Right lobe of liver (tissue), 6 donors: ENCODE data around the gene LRRC43. TPM values are rescaled to one million over a fixed set of nuclear protein-coding genes. Genes with fewer than 3 reads are reported as not detected.

ENCODE experiments used
- ATAC-seq, 4 donors: fragments of 200-7000 bp; cut with Tn5 transposase; one replicate each; pipeline ENCODE4 v1.9.1; 2020; ENCODE audit warnings: mild to moderate bottlenecking in 4 of 4, moderate library complexity in 4 of 4
- DNase-seq, 3 donors: peaks; one replicate each; pipeline ENCODE4 v3.0.0-alpha.2; 2020
- H3K27ac ChIP-seq, 3 donors: fragments of 200-600 bp; one replicate each; pipeline ENCODE4 v1.8.0; 2022
- H3K27me3 ChIP-seq, 2 donors: fragments of 200-600 bp; one replicate each; pipeline ENCODE4 v1.8.0; 2022
- H3K36me3 ChIP-seq, 4 donors: fragments of 200-600 bp; sonication (generic) in 1 of 4; one replicate each; pipeline versions ENCODE4 v1.5.1 to v1.8.0; 2017 to 2022; ENCODE audit warnings: control low read depth in 1 of 4
- H3K4me1 ChIP-seq, 4 donors: fragments of 200-600 bp; sonication (generic) in 1 of 4; one replicate each; pipeline versions ENCODE4 v1.5.1 to v1.8.0; 2017 to 2022; ENCODE audit warnings: control low read depth in 1 of 4
- H3K4me3 ChIP-seq, 3 donors: fragments of 200-600 bp; one replicate each; pipeline ENCODE4 v1.8.0; 2022
- H3K9me3 ChIP-seq, 4 donors: fragments of 200-600 bp; sonication (generic) in 1 of 4; one replicate each; pipeline versions ENCODE4 v1.5.1 to v1.8.0; 2017 to 2022; ENCODE audit warnings: control low read depth in 1 of 4
- CTCF ChIP-seq, 4 donors: fragments of 200-600 bp in 3 of 4; fragments of 450-650 bp in 1 of 4; IDR thresholded peaks; one replicate each; pipeline versions ENCODE4 v1.5.1 to v1.8.0; 2016 to 2022; ENCODE audit warnings: antibody characterized with exemption in 4 of 4, mild to moderate bottlenecking in 2 of 4
- POLR2A ChIP-seq: fragments of 450-650 bp; IDR thresholded peaks from one replicate; pipeline ENCODE4 v1.6.1; 2017; ENCODE audit warnings: antibody characterized with exemption, mild to moderate bottlenecking
- WGBS: methylation state at CpG from one replicate; pipeline ENCODE4 v1.1.6; 2018; ENCODE audit warnings: low coverage, low lambda C conversion rate; ENCODE audit not compliant: insufficient coverage; ENCODE audit errors: missing lambda C conversion rate; 5-methylcytosine and 5-hydroxymethylcytosine counted together
- intact Hi-C, 2 donors: fragments of 100-400 bp; cut with DNase I; formaldehyde crosslinking; loops; one replicate each; pipeline versions ENCODE4 v1.11.2 to v1.14.1; 2022
- total RNA-seq, 6 experiments: library from RNA; depleted of rRNA in 2 of 6; stranded (reverse); fragments of >200 nt in 2 of 6; fragmentation: NEBNext Ultra II Directional in 3 of 6; extraction: Animal tissue kit (Norgen Biotek cat#: 25700) in 3 of 6; gene quantifications; one replicate each; pipeline versions ENCODE4 v1.1.0 to v1.2.4, GENCODE V29; 2016 to 2023
- donor health status: DM: no; HTN: yes; CAD: no.
- donor health status: DM: no; HTN: no; CAD: no.
- donor health status: DM: no; HTN: no; CAD: no.
- donor health status: DM: no; HTN: yes; CAD: no.
- donor health status: DM: no; HTN: yes; CAD: no.

Gene LRRC43
- total RNA-seq, 6 experiments from 2014 or later, result 0.26 to 0.37 (median 0.31) TPM; not detected in 3

GRCh38 chr12:122150127-122150681, 32.7 kb upstream of the LRRC43 start:
- WGBS, result 72% methylated on average over 6 of the region's 8 CpGs

GRCh38 chr12:122152754-122153153, 30.2 kb upstream of the LRRC43 start:
- Histone ChIP-seq H3K4me3 (no peak overlapping the region), H3K9me3 (no peaks in the 10 kb centered on the region), H3K36me3 (no peaks in the 10 kb centered on the region), H3K4me1 (no peaks in the 10 kb centered on the region), H3K27ac (no peak overlapping the region), H3K27me3 (no peaks in the 10 kb centered on the region)
- ATAC-seq, result no peak
- intact Hi-C loops, result no loop called here
- WGBS, result 76% methylated on average over 5 of the region's 9 CpGs
- DNase-seq, result no peak
- TF ChIP-seq POLR2A (no peak), CTCF (IDR thresholded peaks at IDR 0.05) (no peak)

More at GRCh38 chr12:122150127-122150681, 32.7 kb upstream of the LRRC43 start:
- no peak for DNase-seq
- TF ChIP-seq POLR2A (no peak), CTCF (IDR thresholded peaks at IDR 0.05) (no peak)
- intact Hi-C loops, result no loop called here
- Histone ChIP-seq H3K9me3 (no peaks in the 10 kb centered on the region), H3K36me3 (no peaks in the 10 kb centered on the region), H3K27ac (no peak overlapping the region), H3K27me3 (no peaks in the 10 kb centered on the region), H3K4me3 (no peak overlapping the region), H3K4me1 (no peaks in the 10 kb centered on the region)
- no peak for ATAC-seq

DNA sequence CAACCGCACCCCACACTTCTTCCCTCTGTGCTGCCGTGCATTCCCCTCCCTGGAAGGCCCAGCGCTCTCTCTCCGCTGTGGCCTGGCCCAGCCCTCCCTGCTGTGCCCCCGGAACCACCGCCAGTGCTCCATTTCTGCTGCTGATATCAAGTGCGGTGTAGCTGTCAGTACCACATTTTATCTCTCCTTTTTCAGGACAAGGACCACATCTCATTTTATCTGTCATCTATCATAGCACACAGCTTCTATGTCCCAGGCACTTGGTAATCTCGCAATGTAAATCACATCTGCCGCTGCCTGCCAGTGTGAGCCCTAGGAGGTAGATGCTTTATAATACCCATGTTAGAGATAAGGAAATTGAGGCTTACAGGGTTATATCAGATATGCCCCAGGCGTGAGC, 27.2 kb upstream of the LRRC43 start:
- ATAC-seq, result no peak
- intact Hi-C loops, result no loop called here

DNA sequence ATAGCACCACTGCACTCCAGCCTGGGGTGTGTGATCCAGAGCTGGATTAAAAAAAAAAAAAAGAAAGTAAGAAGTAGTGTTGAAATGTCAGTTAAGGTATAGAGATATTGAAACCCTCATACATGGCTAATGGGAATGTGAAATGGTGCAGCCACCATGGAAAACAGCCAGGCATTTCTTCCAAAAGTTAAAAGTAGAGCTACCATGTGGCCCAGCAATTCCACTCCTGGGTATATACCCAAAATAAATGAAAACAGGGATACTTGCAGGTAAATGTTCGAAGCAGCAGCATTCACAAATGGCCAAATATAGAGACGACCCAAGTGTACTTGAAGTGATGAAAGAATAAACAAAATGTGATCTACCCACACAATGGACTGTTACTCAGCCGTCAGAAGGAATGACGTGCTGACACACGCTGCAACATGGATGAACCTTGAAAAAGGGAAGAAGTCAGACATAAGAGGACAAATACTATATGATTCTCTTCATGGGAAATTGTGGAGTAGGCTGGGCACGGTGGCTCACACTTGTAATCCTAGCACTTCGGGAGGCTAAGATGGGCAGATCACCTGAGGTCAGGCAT, 24.1 kb upstream of the LRRC43 start:
- DNase-seq, result no peak
- Histone ChIP-seq H3K9me3 (no peaks in the 10 kb centered on the region), H3K27me3 (no peaks in the 10 kb centered on the region), H3K36me3 (no peaks in the 10 kb centered on the region), H3K4me1 (no peaks in the 10 kb centered on the region), H3K27ac (no peak overlapping the region), H3K4me3 (no peak overlapping the region)
- TF ChIP-seq CTCF (IDR thresholded peaks at IDR 0.05), result no peak
- TF ChIP-seq POLR2A, result no peak
- intact Hi-C loops, result no loop called here
- ATAC-seq, result no peak
- 85% methylated on average over 6 of the region's 7 CpGs for WGBS

More for the DNA sequence above, 27.2 kb upstream of the LRRC43 start:
- no peak for DNase-seq
- no peaks in the 10 kb centered on the region for H3K27me3 ChIP-seq
- no peaks in the 10 kb centered on the region for H3K36me3 ChIP-seq
- no peak for TF ChIP-seq POLR2A
- TF ChIP-seq CTCF (IDR thresholded peaks at IDR 0.05), result no peak
- whole genome bisulfite sequencing, result 79% methylated on average over 5 of the region's 10 CpGs
- H3K4me1 ChIP-seq, result no peaks in the 10 kb centered on the region
- H3K4me3 ChIP-seq, result no peak overlapping the region
- no peaks in the 10 kb centered on the region for H3K9me3 ChIP-seq
- H3K27ac ChIP-seq, result no peak overlapping the region
